Thyroid gland (tissue), 4 donors: Measurements from ENCODE around the gene IL17B.

ENCODE experiments used
- CTCF ChIP-seq, 6 experiments: fragments of 200-600 bp in 3 of 6; fragments of 450-650 bp in 3 of 6; sonication (generic) in 3 of 6; IDR thresholded peaks; one replicate each; pipeline ENCODE4 v1.5.1; 2016 to 2019; ENCODE audit warnings: antibody characterized with exemption in 6 of 6, mild to moderate bottlenecking in 2 of 6, inconsistent platforms in 1 of 6, moderate library complexity in 1 of 6
- POLR2A ChIP-seq, 2 donors: fragments of 450-650 bp; IDR thresholded peaks; one replicate each; pipeline ENCODE4 v1.6.1; 2017; ENCODE audit warnings: antibody characterized with exemption in 2 of 2, mild to moderate bottlenecking in 2 of 2, moderate library complexity in 1 of 2

GRCh38 chr5:149416987-149417710, 38.1 kb upstream of the IL17B start:
- TF ChIP-seq CTCF (IDR thresholded peaks at IDR 0.05), result no peak
- no peak for TF ChIP-seq POLR2A (IDR thresholded peaks at IDR 0.05)
